ENCODE results near the gene ITGB1BP2. TPM values are rescaled to one million over a fixed set of nuclear protein-coding genes. Genes with fewer than 3 reads are reported as not detected.

ITGB1BP2 gene
- total and polyA plus RNA-seq, 2 of the 8 experiments (the other 6 are each of a cell fraction or from before 2014, with no cell fraction given): 2.9 to 5.2 TPM

- TF ChIP-seq RAD21 (IDR thresholded peaks at IDR 0.05 in 1 of 2, conservative IDR thresholded peaks at IDR 0.05 in 1 of 2; ENCODE audit: low read depth in 2 of 2, low read length in 2 of 2): peak in 1 of 2 experiments; percentile 11; a peak in 1 of 4 replicates
These were observed 48.1 kb upstream of the ITGB1BP2 start (continued) for GRCh38 chrX:71253253-71254091.
